Bronchial epithelial cell (primary cell): ENCODE data around the gene GRK5. TPM values are rescaled to one million over a fixed set of nuclear protein-coding genes. Genes with fewer than 3 reads are reported as not detected.

Experiments used
- DNase-seq: peaks from one replicate; pipeline ENCODE4 v3.0.0-alpha.2; 2010; ENCODE audit warnings: low read depth
- FAIRE-seq: peaks from 2 replicates; lab custom pipeline; 2011; peaks lifted over from hg19 to GRCh38; lab: Jason Lieb, UNC
- H3K27me3 ChIP-seq: 2 replicates; pipeline ENCODE4 v1.5.1; 2011; ENCODE audit warnings: low read length; ENCODE audit not compliant: control insufficient read depth, insufficient read depth
- H3K36me3 ChIP-seq: 2 replicates; pipeline ENCODE4 v1.5.1; 2011; ENCODE audit warnings: low read length; ENCODE audit not compliant: control insufficient read depth, insufficient read depth
- H3K4me3 ChIP-seq: 2 replicates; pipeline ENCODE4 v1.5.1; 2011; ENCODE audit warnings: mild to moderate bottlenecking, low read depth, low read length, control low read depth
- total RNA-seq: library from RNA; depleted of rRNA; stranded (reverse); fragments of >200 nt; gene quantifications from 2 replicates; pipeline ENCODE4 v1.2.1, GENCODE V29; 2014
- TF ChIP-seq, protein P1 (sequence below): IDR thresholded peaks from 2 replicates; pipeline ENCODE4 v1.5.1; 2011; ENCODE audit warnings: mild to moderate bottlenecking, moderate library complexity, low read length, control low read depth, inconsistent platforms; ENCODE audit not compliant: insufficient read depth, severe bottlenecking

Gene GRK5
- total RNA-seq, 1 donor from 2014 or later: 2.4 TPM

DNA sequence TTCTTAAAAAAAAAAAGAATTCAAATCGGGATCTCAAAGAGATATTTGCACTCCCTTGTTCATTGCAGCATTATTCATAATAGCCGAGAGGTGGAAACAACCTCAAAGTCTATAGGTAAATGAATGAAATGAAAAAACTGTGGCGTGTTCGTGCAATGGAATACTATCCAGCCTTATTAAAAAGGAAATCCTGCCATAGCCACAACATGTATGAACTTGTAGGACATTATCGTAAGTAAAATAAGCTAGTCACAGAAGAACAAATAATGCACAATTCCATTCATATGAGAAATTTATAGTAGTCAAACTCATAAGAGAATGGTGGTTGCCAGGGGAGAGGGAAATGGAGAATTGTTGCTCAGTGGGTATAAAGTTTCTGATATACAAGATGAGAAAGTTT lies 37.9 kb downstream of the GRK5 start:
- peak; percentile 99 for DNase-seq
- no peaks in the 10 kb centered on the region for H3K36me3 ChIP-seq
- no peak for FAIRE-seq
- TF ChIP-seq, protein P1, sequence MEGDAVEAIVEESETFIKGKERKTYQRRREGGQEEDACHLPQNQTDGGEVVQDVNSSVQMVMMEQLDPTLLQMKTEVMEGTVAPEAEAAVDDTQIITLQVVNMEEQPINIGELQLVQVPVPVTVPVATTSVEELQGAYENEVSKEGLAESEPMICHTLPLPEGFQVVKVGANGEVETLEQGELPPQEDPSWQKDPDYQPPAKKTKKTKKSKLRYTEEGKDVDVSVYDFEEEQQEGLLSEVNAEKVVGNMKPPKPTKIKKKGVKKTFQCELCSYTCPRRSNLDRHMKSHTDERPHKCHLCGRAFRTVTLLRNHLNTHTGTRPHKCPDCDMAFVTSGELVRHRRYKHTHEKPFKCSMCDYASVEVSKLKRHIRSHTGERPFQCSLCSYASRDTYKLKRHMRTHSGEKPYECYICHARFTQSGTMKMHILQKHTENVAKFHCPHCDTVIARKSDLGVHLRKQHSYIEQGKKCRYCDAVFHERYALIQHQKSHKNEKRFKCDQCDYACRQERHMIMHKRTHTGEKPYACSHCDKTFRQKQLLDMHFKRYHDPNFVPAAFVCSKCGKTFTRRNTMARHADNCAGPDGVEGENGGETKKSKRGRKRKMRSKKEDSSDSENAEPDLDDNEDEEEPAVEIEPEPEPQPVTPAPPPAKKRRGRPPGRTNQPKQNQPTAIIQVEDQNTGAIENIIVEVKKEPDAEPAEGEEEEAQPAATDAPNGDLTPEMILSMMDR: no peak
- H3K27me3 ChIP-seq: no peaks in the 10 kb centered on the region
- H3K4me3 ChIP-seq: no peak overlapping the region

DNA sequence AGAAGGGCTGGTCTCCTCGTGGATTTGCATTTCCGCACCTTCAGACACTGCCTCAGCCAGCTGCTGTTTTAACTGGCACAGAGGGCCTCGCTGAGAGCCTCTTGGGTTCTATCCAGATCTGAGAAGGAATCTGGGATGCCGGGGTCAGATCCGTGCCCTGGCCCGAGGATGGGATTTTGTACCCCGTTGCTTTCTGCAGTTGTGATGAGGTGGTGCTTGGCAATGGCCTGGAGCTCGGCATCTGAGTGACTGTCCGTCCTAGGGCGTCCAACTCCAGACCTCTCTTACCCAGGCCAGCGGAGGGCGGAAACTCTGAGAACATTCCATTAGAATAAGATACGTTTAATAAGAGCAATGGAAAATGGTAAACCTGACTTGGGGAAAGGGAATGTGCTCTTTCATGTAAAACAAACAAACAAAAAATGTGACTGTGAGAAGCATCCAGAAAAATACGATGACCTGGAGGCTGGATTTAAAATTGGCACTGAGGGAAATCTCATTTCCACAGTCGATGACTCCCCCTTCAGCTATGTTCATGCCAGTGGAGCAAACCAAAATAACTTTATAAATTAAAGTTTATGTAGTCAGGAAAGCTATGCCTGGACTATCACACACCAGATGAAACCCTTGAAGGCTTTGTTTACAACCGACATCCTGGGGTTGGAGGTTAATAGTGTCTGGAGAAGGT lies 39.6 kb downstream of the GRK5 start:
- Histone ChIP-seq H3K4me3 (no peak overlapping the region), H3K27me3 (no peaks in the 10 kb centered on the region), H3K36me3 (no peaks in the 10 kb centered on the region)
- TF ChIP-seq, protein P1: no peak
- DNase-seq (peak; percentile 81), FAIRE-seq (no peak)

DNA sequence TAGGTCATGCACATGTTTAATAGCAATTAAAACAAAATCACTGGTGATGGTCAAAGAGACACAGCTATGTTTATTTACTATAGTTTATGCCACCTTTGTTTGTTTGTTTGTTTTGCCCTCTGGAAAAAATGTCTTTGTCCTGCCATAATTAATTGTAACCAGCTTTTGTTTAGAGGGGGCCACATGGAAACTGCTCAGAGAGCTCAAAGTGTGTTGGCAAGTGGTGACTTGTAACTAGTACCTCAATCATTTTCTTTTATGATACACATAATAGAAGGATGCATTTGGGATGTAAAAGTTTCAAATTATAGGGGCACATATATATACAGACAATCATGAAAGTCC lies 40.2 kb downstream of the GRK5 start:
- FAIRE-seq (no peak), DNase-seq (no peak)
- no peak overlapping the region for H3K4me3 ChIP-seq
- no peaks in the 10 kb centered on the region for H3K27me3 ChIP-seq
- H3K36me3 ChIP-seq: no peaks in the 10 kb centered on the region
- TF ChIP-seq, protein P1: no peak

DNA sequence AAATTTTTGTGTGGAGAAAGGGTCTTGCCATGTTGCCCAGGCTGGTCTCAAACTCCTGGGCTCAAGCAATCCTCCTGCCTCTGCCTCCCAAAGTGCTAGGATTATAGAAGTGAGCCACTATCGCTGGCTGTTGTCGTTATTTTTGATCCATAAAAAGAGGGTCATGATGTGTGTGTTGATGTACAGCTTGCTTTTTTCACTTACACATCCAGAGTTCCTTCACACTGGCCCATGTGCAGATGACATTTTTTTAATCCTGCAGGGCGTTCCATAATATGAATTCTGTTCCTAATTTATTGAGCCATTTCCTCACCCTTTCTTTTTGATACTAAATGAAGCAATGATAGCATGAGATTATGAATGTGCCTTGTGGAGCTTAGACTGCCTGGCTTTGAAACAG lies 40.8 kb downstream of the GRK5 start:
- FAIRE-seq (no peak), DNase-seq (no peak)
- Histone ChIP-seq H3K36me3 (no peaks in the 10 kb centered on the region), H3K27me3 (no peaks in the 10 kb centered on the region), H3K4me3 (no peak overlapping the region)
- TF ChIP-seq, protein P1: no peak

DNA sequence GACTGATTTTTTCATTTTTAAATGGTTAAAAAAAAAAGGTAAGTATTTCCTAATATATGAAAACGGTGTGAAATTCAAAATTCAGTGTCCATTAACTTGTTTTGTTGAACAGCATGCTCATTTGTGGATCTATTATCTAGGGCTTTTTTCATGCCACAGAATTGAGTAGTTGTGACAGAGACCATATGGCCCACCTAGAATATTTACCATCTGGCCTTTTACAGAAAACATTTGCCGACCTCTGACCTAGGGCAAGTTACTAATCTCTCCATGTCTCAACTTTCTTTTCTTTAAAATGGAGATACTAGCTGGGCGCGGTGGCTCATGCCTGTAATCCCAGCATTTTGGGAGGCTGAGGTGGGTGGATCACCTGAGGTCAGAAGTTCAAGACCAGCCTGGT lies 41.3 kb downstream of the GRK5 start:
- no peaks in the 10 kb centered on the region for H3K27me3 ChIP-seq
- no peak for FAIRE-seq
- no peak for DNase-seq

More for the DNA sequence above, 41.3 kb downstream of the GRK5 start:
- Histone ChIP-seq H3K4me3 (no peak overlapping the region), H3K36me3 (no peaks in the 10 kb centered on the region)
- TF ChIP-seq, protein P1: no peak
